DMS 273 treated with DMSO at 0.1 percent for 48 hours (cell line): ENCODE results near the gene MPDZ.

Experiments used
- DNase-seq: peaks from one replicate; lab custom pipeline; 2025; lab: John Stamatoyannopoulos, UW

Gene MPDZ

DNA sequence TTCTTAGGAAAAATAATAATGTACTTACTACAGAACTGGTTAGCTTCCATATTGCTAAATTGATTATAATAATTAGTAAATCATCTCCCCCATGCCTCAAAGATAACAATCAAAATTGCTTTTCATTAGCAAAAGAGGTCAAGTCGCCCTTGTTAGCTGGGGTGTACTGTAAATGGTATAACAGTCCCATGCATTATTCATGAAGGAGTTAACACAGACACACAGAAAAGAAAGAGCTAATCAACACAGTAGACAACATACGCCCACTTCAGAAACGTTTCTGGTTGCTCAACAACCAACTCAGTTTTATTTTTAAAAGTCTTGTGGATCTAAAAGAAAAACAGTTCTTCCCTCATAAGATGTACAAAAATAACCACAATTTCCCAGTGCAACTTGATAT lies 100.2 kb downstream of the MPDZ start:
- DNase-seq: no peak

DNA sequence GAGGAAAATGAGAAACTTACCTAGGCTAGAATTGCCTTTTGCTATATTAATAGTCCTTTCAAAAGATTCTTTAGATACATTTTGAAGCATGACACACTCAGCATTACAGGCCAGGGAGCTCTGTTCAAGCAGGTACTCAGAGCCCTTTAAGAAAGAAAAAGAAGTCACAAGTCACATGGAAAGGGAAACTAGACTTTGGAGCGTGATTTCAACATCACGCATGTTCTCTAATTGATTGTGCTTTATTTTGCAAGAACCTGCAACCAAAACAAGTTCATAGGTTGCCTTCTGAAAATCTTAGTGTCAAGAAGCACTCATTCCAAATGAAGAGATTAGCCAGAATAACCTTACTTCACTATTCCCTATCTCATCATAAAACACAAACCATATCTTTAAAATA lies 103.8 kb downstream of the MPDZ start:
- DNase-seq: no peak

DNA sequence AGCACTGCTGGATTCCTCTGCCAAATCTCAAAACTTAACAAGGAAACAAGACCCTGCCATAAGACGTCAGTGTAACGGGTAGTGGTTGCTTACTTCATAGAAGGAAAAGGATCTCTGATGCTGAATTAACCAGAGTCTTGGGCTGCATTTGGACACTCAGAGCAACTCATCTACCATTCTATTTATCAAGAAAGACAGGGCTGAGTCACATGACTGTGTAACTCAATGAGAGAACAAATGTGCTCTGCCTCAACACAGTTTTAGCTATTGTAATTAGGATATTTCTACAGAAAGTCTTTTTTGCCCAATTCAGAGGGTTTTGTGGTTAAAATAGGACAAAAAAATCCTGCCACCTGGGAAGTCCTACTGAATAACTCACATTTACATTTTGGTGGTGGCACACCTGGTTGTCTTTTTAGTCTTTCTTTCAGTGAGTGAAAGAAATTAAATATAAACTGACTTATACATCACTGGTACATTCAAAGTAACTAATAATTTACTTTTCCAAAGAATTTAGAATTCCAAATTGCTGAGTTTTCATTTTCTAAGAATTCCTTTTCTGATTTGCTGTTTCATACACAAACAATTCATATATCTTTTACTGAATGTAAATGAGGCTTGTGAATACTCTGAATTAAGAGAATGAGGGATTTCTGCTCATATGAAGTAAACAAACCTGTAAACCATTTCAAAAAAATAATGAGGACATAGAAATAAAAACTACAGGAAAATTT lies 104.4 kb downstream of the MPDZ start:
- DNase-seq: no peak

DNA sequence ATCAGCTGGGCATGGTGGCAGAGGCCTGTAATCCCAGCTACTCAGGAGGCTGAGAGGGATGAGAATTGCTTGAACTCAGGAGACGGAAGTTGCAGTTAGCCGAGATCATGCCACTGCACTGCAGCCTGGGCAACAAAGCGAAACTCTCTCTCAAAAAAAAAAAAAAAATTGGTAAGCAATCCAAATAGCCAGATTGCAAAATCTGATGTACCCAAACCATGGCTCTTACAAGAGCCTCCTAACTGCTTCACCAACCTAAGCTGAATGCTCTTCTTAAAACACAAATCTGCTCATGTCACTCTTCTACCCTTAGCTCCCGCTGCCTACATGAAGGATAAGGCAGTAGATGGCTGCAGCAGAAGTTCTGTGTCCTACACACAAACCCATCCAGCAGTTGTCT lies 105.9 kb downstream of the MPDZ start:
- DNase-seq: no peak

DNA sequence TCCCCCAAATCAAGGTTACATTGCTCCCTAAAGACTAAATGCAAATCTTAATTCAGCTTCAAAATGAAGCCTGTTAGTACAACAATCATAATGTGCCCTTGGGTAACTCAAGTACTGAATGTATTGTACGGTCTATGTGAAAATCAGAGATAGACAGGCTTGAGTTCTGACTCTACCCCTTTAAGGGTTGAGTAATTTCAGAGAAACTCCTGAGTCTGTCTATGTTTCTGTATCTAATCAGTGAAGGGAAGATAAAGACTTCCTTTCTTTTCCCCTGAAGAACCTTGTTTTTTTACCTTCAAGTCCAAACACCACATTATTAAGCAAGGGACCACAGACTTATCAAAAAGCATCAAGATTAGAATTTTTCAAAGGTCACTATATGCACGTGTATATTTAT lies 108.2 kb downstream of the MPDZ start:
- DNase-seq: no peak

DNA sequence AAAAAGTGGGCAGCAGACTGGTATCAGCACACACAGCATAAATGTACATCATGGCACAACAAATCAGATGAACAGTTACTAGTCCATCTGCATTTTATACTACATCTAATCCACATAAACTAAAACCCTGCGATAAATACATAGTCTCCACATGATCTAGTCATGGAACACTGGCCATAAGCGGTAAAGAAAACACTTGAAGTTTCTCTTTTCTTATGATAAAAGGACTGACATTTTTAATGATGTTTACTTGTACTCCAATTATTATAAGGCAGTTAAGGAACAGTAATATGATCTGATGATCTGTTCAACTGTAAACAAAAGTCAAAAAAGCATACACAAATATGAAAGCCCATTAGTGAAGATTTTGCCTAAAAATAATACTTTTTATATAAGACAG lies 112.5 kb downstream of the MPDZ start:
- no peak for DNase-seq

DNA sequence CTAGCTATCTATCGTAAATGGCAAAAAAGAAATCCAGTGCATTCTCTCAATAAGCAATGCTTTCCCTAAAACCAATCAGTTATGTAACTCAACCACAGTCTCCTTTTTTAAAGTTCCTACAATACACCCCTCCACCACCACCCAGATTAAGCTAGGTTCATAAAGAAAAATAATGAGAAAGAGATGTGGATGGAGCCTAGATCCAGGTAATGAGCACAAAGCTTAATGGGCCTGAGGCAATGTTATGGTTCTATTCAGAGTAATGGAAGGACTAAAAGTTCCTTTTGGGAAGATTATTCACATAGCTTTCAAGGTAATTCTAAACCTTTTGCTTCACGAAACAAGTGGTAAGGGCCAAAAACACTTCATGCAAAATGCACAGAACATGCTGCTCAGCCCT lies 113.5 kb downstream of the MPDZ start:
- DNase-seq: no peak

DNA sequence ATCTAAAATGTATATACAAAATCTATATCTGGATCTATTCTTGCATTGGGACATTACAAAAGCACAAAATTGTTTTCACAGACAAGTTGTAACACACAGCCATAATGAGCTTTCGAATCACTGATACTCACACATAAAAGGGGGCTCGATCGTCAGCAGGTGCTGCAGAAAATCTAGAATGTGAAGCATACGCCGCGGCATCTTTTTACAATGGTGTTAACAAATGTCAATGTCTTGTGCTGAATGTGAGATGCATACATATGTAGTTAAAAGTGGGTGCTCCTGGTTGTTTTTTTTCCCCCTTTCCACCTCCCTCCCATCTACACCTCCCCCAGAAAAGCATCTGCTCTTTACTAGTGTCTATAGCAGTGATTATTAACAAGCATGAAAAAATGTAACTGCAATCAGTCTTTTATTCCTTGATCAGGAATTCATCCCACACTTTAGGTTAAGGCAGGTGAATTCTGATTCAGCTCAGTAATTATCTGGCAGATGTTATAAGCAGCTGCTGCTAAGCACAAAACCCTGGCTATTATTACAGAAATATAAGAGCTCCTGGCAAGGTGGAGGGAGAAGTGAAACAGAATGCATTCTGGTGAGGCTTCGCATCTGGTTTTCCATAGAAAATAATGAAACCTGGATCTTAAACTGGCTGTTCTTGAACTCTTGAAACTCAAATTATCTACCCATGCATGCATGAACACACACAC lies 114.1 kb downstream of the MPDZ start:
- DNase-seq: peak; percentile 59

DNA sequence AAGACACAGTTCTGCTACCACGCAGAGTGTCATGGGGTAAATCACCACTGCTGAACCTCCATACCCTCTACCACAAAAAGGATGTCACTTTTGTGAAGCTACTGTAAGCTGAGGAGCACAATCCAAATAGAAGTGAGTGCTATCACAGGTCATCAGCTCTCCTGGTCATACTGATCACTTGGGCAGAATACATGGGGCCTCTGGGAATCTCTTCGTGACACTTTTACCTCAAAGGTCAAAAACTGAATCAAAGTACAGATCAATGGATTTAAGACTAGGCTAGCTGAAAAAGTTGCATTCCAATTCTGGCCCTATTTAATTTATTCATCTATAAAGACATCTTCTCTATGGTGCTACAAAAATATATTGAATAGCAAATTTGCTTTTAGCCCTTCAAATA lies 115.5 kb downstream of the MPDZ start:
- DNase-seq: no peak

DNA sequence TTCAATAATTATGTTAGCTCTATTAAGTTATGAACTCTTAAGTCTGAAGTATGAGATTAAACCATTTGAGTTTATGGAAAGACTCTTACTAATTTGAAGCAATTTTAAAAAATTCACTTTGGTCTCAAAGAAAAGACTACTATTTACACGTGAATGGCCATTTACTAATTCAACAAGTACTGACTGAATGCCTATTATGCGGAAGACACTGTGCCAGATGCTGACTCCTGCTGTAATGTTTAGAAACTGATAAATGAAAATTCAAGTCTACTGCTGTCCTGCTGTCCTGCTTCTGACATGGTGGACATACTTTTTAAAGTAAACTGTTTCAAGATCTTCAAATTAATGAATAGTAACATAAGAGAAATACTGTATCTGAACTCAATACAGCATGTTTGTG lies 116.2 kb downstream of the MPDZ start:
- DNase-seq: peak; percentile 26

DNA sequence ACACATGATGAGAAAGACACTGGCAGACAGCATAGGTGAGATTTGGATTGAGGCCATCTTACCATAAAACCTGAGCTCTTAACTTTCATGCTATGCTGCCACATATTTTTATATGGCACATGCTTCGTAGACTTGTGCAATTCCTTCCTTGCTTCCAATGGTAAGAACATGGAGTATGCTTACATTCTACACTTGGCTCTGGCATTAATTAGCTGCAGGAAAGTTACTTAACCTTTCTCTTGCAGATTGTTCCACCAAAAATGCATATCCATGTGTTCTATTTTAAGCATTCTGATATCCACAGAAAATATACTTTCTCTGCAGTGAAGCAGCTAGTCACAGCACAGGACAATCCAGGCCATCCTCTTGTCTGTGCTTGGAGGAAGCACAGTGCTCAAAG lies 119.4 kb downstream of the MPDZ start:
- no peak for DNase-seq

DNA sequence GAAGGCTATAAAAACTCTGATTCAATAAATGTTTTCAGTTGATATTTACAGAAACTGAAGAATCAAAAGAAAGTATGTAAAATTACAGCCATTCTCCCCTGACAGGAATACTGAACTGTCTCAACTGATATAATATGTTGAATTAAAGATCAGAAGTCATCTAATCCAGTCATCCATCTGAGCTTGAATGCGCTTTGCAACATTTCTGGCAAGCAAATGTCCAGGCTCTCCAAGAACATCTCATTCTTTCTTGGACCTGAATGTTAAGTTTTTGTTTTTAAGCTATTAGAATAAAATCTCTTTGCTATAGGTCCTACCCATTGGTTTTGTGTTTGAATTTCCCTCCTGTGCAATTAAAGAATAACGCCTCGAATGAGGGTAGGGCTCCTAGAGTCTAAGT lies 120.5 kb downstream of the MPDZ start:
- DNase-seq: no peak

DNA sequence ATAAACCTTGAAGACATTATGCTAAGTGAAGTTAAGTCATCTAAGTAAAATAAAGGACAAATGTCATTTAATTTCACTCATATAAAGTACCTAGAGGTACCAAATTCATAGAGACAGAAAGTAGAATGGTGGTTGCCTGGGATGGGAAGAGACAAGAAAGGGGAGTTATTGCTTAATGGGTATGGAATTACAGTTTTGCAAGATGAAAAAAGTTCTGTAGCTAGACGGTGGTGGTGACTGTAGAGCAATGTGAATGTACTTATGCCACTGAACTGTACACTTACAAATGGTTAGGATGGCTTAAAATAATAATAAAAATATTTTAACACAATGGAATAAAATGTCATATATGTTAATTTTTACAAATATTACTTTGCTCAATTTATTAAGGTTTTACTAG lies 128.0 kb downstream of the MPDZ start:
- no peak for DNase-seq

DNA sequence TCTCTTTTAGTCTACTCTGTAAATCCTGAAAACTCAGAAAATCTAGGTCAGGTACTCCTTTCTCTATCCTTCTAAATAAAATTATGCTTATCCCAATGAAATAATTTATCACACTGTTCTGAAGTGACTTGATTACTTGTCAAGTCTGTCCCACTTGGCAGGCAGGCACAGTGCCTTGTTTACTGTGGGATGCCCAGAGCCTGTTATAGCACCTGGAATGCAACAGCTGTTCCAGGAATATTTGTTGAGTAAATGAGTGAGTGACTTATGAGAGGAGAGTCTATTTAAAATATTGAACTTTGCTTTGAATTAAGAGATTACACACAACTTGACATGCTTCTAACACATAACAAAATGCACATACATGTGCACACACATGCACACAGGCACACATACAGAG lies 130.0 kb downstream of the MPDZ start:
- peak; percentile 26 for DNase-seq

DNA sequence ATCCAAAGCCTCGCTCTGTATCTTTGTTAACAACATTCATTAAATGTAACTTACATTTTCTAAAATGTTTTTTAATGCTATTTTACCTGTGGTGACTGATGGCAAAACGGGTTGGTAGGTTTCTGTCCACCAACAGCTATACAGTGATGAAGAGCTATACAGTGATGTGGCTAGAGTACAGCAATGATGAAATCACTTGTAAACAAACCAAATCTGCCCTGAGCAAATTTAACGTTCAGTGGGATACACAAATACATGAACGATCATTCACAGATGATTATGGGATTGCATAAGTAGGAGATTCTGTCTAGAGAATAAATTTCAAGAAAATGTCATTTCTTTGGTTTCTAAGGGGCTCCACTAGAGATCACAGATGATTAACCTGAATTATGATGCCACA lies 132.7 kb downstream of the MPDZ start:
- DNase-seq: no peak

DNA sequence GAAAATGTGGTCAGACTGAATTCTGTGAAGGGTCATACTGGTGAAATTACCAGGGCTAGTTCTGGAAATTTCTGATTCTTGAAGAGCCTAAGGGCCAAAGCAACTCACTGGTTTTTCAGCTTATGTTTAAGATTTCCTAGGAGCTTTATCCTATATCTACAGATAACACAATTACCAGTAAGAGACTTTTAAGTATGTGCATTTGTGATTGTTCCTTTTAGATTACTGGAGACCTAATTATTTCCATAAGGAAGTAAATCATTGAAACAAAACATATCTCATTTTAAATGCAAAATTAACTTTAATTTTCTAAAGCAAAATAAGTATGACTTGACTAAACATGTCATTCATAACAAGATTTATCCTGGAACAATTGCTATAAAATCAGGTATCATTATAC lies 134.2 kb downstream of the MPDZ start:
- no peak for DNase-seq

DNA sequence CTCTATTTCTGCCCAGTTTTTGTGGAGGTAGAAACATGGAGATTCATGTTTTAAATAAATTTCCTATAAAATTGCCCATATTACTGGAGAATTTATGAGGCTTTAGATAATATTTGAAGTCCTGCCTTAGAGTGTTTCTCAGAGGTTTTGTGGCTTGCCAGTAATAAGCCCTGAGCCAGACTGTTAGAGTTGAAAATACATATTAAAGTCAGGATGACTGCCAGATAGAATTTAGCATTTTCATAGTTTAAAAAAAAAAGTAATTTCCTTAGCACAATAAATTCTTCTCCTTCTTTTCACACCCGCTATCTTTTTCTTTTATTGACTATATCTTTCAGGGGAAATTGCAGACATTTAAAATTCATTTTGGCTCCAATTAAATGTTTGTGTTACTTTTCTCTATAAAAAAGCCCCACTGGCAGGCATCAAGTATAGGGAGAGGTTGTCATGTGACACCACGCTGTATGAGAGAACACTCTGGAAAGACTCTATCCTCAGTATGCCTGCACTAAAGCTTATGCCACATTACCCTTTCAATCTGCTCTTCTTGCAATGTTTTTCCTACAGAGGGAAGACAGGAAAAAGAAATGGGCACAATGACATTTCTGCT lies 135.2 kb downstream of the MPDZ start:
- no peak for DNase-seq

DNA sequence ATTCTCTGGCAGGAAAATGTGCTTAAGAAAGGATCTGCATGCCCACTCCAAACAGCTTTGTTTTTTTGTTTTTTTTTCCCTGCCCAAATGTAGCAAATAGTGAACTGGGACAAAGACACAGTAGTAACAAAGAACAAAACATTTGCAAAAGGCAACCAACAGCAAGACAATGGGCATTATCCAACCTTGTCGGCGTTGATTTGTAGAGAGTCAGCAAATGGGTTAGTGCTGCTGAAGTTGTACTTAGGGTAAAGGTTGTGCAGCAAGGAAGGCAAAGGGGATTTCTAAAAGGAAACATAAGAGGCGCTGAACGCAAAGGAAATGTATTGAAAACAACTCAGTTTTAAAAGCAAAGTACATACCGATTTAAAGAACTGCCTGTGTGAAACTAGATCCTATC lies 136.2 kb downstream of the MPDZ start:
- no peak for DNase-seq

DNA sequence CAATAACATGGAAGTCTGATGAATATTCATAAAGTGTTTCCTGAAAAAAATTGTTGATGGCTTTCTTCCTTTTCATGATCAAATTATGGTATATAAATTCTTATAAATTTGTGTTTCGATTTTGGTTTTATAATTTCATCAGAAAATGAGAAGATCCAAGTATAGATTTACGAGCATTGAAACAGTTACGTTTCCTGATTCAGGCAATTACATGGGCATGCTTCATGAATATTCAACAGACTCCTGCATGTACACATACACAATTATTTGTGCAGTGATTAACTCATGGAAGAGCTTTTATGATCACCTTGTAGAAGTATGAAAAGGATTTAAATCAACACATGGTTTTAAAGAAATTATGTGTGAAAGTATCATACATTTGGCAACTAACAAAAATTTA lies 136.7 kb downstream of the MPDZ start:
- DNase-seq: no peak

DNA sequence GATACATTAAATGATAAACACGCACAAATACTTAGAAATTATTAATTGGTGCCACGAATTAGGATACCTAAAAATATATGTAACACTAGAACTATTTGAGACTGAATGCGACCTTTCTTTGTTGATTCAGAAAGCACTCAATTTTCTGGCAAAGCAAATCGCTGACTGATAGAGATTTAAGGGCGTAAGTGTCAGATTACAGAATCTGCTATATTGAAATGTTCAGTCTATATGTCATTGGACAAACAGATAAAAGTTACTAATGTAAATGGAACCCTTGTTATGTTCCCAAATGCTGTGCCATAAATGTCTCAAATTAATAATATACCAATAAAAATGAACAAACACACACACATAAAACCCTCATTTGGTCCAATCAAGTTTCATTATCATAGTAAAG lies 137.9 kb downstream of the MPDZ start:
- no peak for DNase-seq

DNA sequence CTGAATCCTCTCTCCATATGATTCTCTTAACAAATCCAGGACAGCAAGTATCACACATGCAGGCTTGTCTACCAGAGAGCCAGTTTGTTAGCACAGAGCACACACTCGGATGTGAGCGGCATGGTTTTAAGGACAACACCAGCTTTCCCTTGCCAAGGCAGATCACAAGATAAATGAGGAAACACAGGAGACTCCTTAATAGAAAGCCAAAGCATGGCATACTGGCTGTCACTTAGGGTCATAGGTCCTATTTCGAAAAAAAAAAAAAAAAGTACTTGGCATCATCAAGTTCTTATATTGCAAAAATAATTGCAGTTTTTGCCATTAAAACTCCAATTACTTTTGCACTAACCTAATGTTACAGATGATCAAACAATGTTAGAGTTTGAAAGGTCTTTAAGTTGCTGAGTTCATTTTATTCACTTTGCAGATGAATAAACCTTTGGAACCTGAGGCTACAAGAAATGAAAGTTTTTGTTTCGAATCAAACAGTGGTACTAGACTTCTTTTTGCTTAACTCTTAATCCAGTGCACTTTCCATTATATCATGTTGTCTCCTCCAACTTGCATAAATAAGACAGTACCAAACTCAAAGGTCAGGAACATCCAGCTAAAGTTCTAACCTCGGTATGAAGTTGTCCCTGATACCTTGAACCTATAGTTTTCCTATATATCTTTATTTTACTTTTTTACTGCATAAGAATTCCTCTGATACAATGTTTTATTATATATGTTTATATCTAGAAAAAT lies 138.5 kb downstream of the MPDZ start:
- no peak for DNase-seq

DNA sequence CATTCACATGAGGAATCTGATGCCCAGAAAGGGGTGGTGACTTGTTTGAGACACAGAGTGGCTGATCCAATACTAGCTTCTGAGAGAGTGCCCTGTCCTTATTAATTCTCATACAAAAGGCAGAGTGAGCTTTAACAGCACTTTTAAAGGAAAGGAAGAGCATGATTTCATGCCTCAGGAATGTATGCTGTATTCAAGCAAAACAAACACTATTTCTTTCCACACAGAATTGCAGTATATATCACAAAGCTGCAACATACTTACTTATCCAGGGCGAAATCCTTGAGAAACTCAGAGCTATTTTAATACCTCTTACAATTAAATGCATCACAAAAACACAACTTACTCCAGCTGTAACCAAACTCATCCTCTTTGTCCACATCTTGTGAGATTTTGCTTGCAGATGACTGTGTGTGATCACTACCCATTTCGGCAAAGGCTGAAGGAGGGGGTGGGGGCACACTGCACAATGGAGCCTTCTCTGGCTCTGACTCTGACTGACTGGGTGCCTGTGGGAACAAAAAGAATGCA lies 139.8 kb downstream of the MPDZ start:
- no peak for DNase-seq

DNA sequence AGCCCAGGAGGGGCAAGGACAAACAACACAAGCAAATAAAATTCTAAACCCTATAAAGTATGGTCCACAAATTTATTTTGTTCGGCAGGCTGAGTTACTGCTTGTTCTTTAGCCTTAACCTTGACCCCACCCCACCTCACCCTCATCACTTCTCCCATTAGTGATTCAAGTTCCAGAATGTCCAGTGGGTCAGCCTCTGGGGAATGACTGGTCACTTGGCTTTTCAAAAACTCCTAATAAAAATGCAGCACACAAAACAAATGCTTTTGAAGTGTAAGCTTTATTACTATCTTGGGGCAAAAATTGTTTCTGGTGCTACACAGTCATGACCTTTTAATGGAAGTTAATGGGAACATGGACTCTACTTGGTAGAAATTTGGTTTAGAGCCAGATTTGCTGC lies 142.1 kb downstream of the MPDZ start:
- DNase-seq: no peak
